Astrocyte (in vitro differentiated cells and primary cell): ENCODE results near the gene COBL. TPM values are rescaled to one million over a fixed set of nuclear protein-coding genes. Genes with fewer than 3 reads are reported as not detected.

Source experiments
- DNase-seq: peaks from one replicate; pipeline ENCODE4 v3.0.0-alpha.2; 2010; ENCODE audit warnings: low read depth
- FAIRE-seq: peaks from 2 replicates; lab custom pipeline; 2011; peaks lifted over from hg19 to GRCh38; lab: Jason Lieb, UNC
- H2AFZ ChIP-seq: 2 replicates; pipeline ENCODE4 v1.6.0; 2012; ENCODE audit warnings: low read depth, low read length, inconsistent platforms
- H3K27ac ChIP-seq: 2 replicates; pipeline ENCODE4 v1.5.1; 2011; ENCODE audit warnings: low read depth, low read length, inconsistent platforms
- H3K27me3 ChIP-seq: 2 replicates; pipeline ENCODE4 v1.6.0; 2011; ENCODE audit warnings: low read length, inconsistent platforms; ENCODE audit not compliant: insufficient read depth
- H3K36me3 ChIP-seq: 2 replicates; pipeline ENCODE4 v1.5.1; 2011; ENCODE audit warnings: low read length, inconsistent platforms; ENCODE audit not compliant: insufficient read depth
- H3K4me1 ChIP-seq: 2 replicates; pipeline ENCODE4 v1.5.1; 2011; ENCODE audit warnings: low read length, inconsistent platforms; ENCODE audit not compliant: insufficient read depth
- H3K4me2 ChIP-seq: 2 replicates; pipeline ENCODE4 v1.6.0; 2012; ENCODE audit warnings: low read length, inconsistent platforms
- H3K4me3 ChIP-seq: 2 replicates; pipeline ENCODE4 v1.5.1; 2011; ENCODE audit warnings: low read depth, mild to moderate bottlenecking, low read length, inconsistent platforms; ENCODE audit not compliant: insufficient read depth
- H3K79me2 ChIP-seq: 2 replicates; pipeline ENCODE4 v1.6.0; 2012; ENCODE audit warnings: mild to moderate bottlenecking, low read length, inconsistent platforms; ENCODE audit not compliant: insufficient read depth
- H3K9ac ChIP-seq: 2 replicates; pipeline ENCODE4 v1.6.0; 2012; ENCODE audit warnings: mild to moderate bottlenecking, low read length, inconsistent platforms
- H3K9me3 ChIP-seq: 2 replicates; pipeline ENCODE4 v1.5.1; 2012; ENCODE audit warnings: low read depth, mild to moderate bottlenecking, low read length, inconsistent platforms; ENCODE audit not compliant: insufficient read depth
- H4K20me1 ChIP-seq: 2 replicates; pipeline ENCODE4 v1.6.0; 2012; ENCODE audit warnings: low read length, inconsistent platforms; ENCODE audit not compliant: insufficient read depth
- H3K27ac Mint-ChIP-seq: one replicate; pipeline ENCODE4 v1.8.0; 2021; ENCODE audit warnings: mild to moderate bottlenecking, mixed read lengths; ENCODE audit not compliant: unreplicated experiment
- H3K27me3 Mint-ChIP-seq: one replicate; pipeline ENCODE4 v1.8.0; 2021; ENCODE audit warnings: low read depth, mixed read lengths; ENCODE audit not compliant: unreplicated experiment
- H3K36me3 Mint-ChIP-seq: one replicate; pipeline ENCODE4 v1.8.0; 2021; ENCODE audit warnings: low read depth, mixed read lengths; ENCODE audit not compliant: unreplicated experiment
- H3K4me1 Mint-ChIP-seq: one replicate; pipeline ENCODE4 v1.8.0; 2021; ENCODE audit warnings: low read depth, mixed read lengths; ENCODE audit not compliant: unreplicated experiment
- H3K4me3 Mint-ChIP-seq: one replicate; pipeline ENCODE4 v1.8.0; 2021; ENCODE audit warnings: mild to moderate bottlenecking, moderate library complexity, mixed read lengths; ENCODE audit not compliant: unreplicated experiment
- H3K9me3 Mint-ChIP-seq: one replicate; pipeline ENCODE4 v1.8.0; 2021; ENCODE audit warnings: mild to moderate bottlenecking, mixed read lengths; ENCODE audit not compliant: unreplicated experiment
- EZH2 ChIP-seq: IDR thresholded peaks from 2 replicates; pipeline ENCODE4 v1.6.1; 2012; ENCODE audit warnings: mild to moderate bottlenecking, low read length, inconsistent platforms; ENCODE audit not compliant: insufficient read depth
- total RNA-seq: library from RNA; stranded (reverse); gene quantifications from 2 replicates; pipeline ENCODE4 v1.2.1, GENCODE V29; 2021
- TF ChIP-seq, protein P1 (sequence below): IDR thresholded peaks from 2 replicates; pipeline ENCODE4 v1.5.1; 2011; ENCODE audit warnings: low read depth, mild to moderate bottlenecking, inconsistent platforms, low read length, moderate library complexity; ENCODE audit not compliant: insufficient read depth

Gene COBL
- total RNA-seq, 1 donor from 2014 or later: 6.4 TPM

DNA sequence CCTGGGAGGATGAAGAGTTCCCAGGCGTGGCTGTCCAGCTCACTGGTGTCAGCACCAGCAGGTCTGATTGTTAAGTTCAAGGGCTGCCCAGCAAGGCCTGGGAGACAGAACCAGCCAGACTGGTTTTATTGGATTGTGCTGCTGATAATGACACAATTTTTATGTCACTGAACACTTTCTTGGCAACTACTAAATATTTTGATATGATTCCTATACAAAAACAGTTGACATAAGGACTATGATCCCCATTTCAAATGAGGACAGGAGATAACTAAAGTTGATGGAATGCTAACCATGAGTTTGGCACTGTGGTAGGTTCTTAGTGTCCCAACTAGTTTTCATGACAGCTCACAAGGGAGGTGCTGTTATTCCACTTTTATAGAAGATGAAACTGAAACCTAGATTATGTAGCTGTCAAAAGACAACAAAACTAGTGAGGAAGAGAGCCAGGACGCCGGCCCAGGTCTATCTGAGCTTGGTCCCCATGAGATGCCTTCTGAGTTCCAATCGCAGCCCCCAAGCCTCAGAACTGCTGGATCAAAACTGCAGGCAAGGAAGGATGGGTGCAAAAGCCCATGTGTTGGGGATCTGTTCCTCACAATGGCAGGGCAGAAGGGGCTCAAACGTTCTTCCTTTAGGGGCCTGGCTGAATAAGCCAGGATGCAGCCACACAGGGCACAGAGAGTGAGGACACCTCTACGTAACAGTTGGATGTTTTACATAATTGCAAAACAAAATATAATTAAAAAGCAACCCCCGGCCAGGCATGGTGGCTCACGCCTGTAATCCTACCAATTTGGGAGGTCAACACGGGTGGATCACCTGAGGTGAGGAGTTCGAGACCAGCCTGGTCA lies 52.8 kb downstream of the COBL start:
- Histone ChIP-seq H3K4me2 (no peak overlapping the region), H3K27me3 (no peaks in the 10 kb centered on the region), H3K36me3 (no peaks in the 10 kb centered on the region), H3K4me3 (no peak overlapping the region), H3K79me2 (no peaks in the 10 kb centered on the region), H3K4me1 (no peaks in the 10 kb centered on the region), H3K9me3 (no peaks in the 10 kb centered on the region), H3K27ac (no peak overlapping the region), H2AFZ (no peak overlapping the region), H3K9ac (no peak overlapping the region), H4K20me1 (no peaks in the 10 kb centered on the region)
- H3K27me3 Mint-ChIP-seq: peaks cover 9% of the 10 kb centered on the region
- no peaks in the 10 kb centered on the region for H3K9me3 Mint-ChIP-seq
- no peak overlapping the region for H3K4me3 Mint-ChIP-seq
- FAIRE-seq: no peak
- no peak overlapping the region for H3K27ac Mint-ChIP-seq
- H3K4me1 Mint-ChIP-seq: no peaks in the 10 kb centered on the region
- TF ChIP-seq, protein P1, sequence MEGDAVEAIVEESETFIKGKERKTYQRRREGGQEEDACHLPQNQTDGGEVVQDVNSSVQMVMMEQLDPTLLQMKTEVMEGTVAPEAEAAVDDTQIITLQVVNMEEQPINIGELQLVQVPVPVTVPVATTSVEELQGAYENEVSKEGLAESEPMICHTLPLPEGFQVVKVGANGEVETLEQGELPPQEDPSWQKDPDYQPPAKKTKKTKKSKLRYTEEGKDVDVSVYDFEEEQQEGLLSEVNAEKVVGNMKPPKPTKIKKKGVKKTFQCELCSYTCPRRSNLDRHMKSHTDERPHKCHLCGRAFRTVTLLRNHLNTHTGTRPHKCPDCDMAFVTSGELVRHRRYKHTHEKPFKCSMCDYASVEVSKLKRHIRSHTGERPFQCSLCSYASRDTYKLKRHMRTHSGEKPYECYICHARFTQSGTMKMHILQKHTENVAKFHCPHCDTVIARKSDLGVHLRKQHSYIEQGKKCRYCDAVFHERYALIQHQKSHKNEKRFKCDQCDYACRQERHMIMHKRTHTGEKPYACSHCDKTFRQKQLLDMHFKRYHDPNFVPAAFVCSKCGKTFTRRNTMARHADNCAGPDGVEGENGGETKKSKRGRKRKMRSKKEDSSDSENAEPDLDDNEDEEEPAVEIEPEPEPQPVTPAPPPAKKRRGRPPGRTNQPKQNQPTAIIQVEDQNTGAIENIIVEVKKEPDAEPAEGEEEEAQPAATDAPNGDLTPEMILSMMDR: no peak
- TF ChIP-seq EZH2: no peak
- DNase-seq: no peak
- H3K36me3 Mint-ChIP-seq: no peaks in the 10 kb centered on the region

DNA sequence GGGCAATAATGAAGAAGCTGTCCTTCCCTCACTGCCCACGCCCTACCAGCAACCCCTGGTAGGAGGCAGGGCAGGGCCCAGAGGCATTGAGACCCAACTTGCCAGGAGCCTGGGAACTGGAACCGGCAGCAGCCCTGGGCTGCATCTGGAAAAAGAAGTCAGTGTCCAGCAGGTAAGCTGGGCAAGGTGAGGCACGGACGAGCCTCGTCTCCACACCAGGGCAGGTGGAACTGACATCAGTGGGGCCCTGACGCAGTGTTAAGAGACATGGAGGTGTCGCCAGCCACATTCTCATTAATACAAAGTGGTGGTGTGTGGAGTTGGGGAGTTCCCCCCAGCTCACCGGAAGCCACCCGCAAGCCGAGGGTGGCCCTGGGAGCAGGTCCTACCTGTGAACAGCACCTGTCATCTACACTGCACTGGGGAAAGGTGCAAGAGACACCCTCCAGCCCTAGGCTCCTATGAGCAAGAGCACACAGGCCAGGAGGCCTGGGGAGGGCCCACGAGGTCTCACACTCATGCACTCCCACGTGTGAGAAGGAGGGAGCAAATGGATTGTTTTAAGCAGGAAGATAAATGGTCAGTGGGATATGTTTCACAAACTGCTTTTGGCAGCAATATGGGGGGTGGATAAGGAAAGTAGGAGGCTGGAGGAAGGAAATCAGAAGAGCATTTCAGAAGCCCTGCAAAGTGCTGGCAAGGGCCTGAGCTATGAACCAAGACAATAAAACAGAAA lies 53.6 kb downstream of the COBL start:
- no peak for FAIRE-seq
- no peaks in the 10 kb centered on the region for H3K79me2 ChIP-seq
- no peak overlapping the region for H3K4me3 ChIP-seq
- peaks cover 4% of the 10 kb centered on the region for H3K4me1 Mint-ChIP-seq
- TF ChIP-seq EZH2: no peak
- TF ChIP-seq, protein P1: no peak
- H2AFZ ChIP-seq: no peak overlapping the region
- H3K9me3 Mint-ChIP-seq: no peaks in the 10 kb centered on the region
- H3K27ac ChIP-seq: no peak overlapping the region
- H3K36me3 Mint-ChIP-seq: no peaks in the 10 kb centered on the region
- H3K36me3 ChIP-seq: no peaks in the 10 kb centered on the region
- no peaks in the 10 kb centered on the region for H3K9me3 ChIP-seq
- H3K9ac ChIP-seq: no peak overlapping the region
- no peak overlapping the region for H3K27ac Mint-ChIP-seq
- no peak overlapping the region for H3K4me3 Mint-ChIP-seq
- no peaks in the 10 kb centered on the region for H4K20me1 ChIP-seq
- no peaks in the 10 kb centered on the region for H3K4me1 ChIP-seq
- no peak for DNase-seq
- no peaks in the 10 kb centered on the region for H3K27me3 ChIP-seq
- peaks cover 9% of the 10 kb centered on the region for H3K27me3 Mint-ChIP-seq
- no peak overlapping the region for H3K4me2 ChIP-seq
